OCI-LY7 (cell line): ENCODE results near the gene FAM13A. TPM values are rescaled to one million over a fixed set of nuclear protein-coding genes. Genes with fewer than 3 reads are reported as not detected.

Source experiments
- BruUV-seq: library from RNA; stranded (reverse); fragments of 400-500 nt; replicated peaks from 2 replicates; lab custom pipeline; 2021; lab: Mats Ljungman, UMichigan
- CTCF ChIA-PET: fragments of 300-600 bp; sonication (Branson Sonifier 250); formaldehyde crosslinking; loops from one replicate; lab custom pipeline; 2022; ENCODE audit warnings: antibody characterized with exemption; ENCODE audit not compliant: unreplicated experiment; lab: Charles Lee
- POLR2A ChIA-PET: fragments of 300-600 bp; sonication (Branson Sonifier 250); formaldehyde crosslinking; loops from one replicate; lab custom pipeline; 2022; ENCODE audit warnings: antibody characterized with exemption; lab: Charles Lee
- DNase-seq: peaks from one replicate; pipeline ENCODE4 v3.0.0-alpha.2; 2015; ENCODE audit warnings: low spot score
- H2AFZ ChIP-seq: fragments of 200-600 bp; sonication (generic), shearing (Covaris generic); 2 replicates; pipeline ENCODE4 v1.6.1; 2014; ENCODE audit warnings: mild to moderate bottlenecking, antibody characterized with exemption, low read length, moderate library complexity
- H3K27ac ChIP-seq: fragments of 200-600 bp; sonication (generic); 2 replicates; pipeline ENCODE4 v1.5.1; 2014; ENCODE audit warnings: mixed run types, low read depth, mild to moderate bottlenecking, moderate library complexity, low read length, inconsistent platforms; ENCODE audit not compliant: poor library complexity, severe bottlenecking
- H3K36me3 ChIP-seq: fragments of 200-600 bp; sonication (generic); 2 replicates; pipeline ENCODE4 v1.6.1; 2014; ENCODE audit warnings: mild to moderate bottlenecking, antibody characterized with exemption, low read length, moderate library complexity, mixed read lengths; ENCODE audit not compliant: insufficient read depth
- H3K4me1 ChIP-seq: fragments of 200-600 bp; sonication (generic); 2 replicates; pipeline ENCODE4 v1.5.1; 2014; ENCODE audit warnings: mild to moderate bottlenecking, low read length; ENCODE audit not compliant: insufficient read depth, poor library complexity, severe bottlenecking
- H3K4me2 ChIP-seq: fragments of 200-600 bp; sonication (generic); 2 replicates; pipeline ENCODE4 v1.6.1; 2014; ENCODE audit warnings: mild to moderate bottlenecking, low read length
- H3K4me3 ChIP-seq: fragments of 200-600 bp; sonication (generic); 2 replicates; pipeline ENCODE4 v1.5.1; 2014; ENCODE audit warnings: mild to moderate bottlenecking, low read depth, low read length; ENCODE audit not compliant: poor library complexity, severe bottlenecking
- H3K79me2 ChIP-seq: fragments of 200-600 bp; sonication (generic); 2 replicates; pipeline ENCODE4 v1.6.1; 2016; ENCODE audit warnings: low read depth, mild to moderate bottlenecking, low read length, moderate library complexity, mixed read lengths; ENCODE audit not compliant: insufficient read depth
- H3K9me2 ChIP-seq: fragments of 200-600 bp; sonication (generic); 2 replicates; pipeline ENCODE4 v1.6.1; 2016; ENCODE audit warnings: mild to moderate bottlenecking, low read length, mixed read lengths; ENCODE audit not compliant: insufficient read depth
- H3K9me3 ChIP-seq: fragments of 200-600 bp; sonication (generic); 2 replicates; pipeline ENCODE4 v1.6.1; 2014; ENCODE audit warnings: mild to moderate bottlenecking, mixed run types, low read length, mixed read lengths
- H4K20me1 ChIP-seq: fragments of 200-600 bp; sonication (generic); 2 replicates; pipeline ENCODE4 v1.6.1; 2014; ENCODE audit warnings: mild to moderate bottlenecking, antibody characterized with exemption, low read length, moderate library complexity, mixed read lengths; ENCODE audit not compliant: insufficient read depth
- CTCF ChIP-seq: fragments of 200-600 bp; sonication (generic); conservative IDR thresholded peaks from 2 replicates; pipeline ENCODE4 v1.5.1; 2014; ENCODE audit warnings: mild to moderate bottlenecking, antibody characterized with exemption, low read length, moderate library complexity, mixed read lengths
- EZH2phosphoT487 ChIP-seq: fragments of 200-600 bp; sonication (generic); IDR thresholded peaks from 2 replicates; pipeline ENCODE4 v1.6.1; 2018; ENCODE audit warnings: low read depth, borderline replicate concordance, mild to moderate bottlenecking, mixed run types, antibody characterized with exemption, low read length, moderate library complexity, mixed read lengths
- intact Hi-C: fragments of 100-400 bp; cut with micrococcal nuclease; formaldehyde crosslinking; loops from one replicate; pipeline ENCODE4 v1.10.0; 2022; ENCODE audit not compliant: unreplicated experiment
- total RNA-seq, 2 experiments: library from RNA; depleted of rRNA in 1 of 2; stranded (reverse); fragments of >200 nt in 1 of 2; shearing (Covaris generic) in 1 of 2; gene quantifications; 2 replicates each; pipeline ENCODE4 v1.2.3, GENCODE V29; 2014 to 2022

The FAM13A gene
- total RNA-seq, 2 experiments from 2014 or later: not detected

- ChIA-PET POLR2A (no interaction called here), CTCF (no interaction called here)
- Histone ChIP-seq H3K27ac (no peak overlapping the region), H3K4me3 (no peak overlapping the region), H2AFZ (no peak overlapping the region), H3K4me1 (no peaks in the 10 kb centered on the region), H4K20me1 (no peaks in the 10 kb centered on the region), H3K36me3 (no peaks in the 10 kb centered on the region), H3K9me2 (no peaks in the 10 kb centered on the region), H3K4me2 (no peak overlapping the region), H3K9me3 (no peaks in the 10 kb centered on the region), H3K79me2 (no peaks in the 10 kb centered on the region)
- DNase-seq: no peak
- BruUV-seq: no TSS peak
- intact Hi-C loops: no loop called here
- TF ChIP-seq EZH2phosphoT487 (no peak), CTCF (no peak)
Observed at GRCh38 chr4:88761861-88762523, 295.0 kb downstream of the FAM13A start.

GRCh38 chr4:88761342-88761741 lies 295.6 kb downstream of the FAM13A start:
- intact Hi-C loops: no loop called here
- Histone ChIP-seq H3K4me3 (no peak overlapping the region), H3K79me2 (no peaks in the 10 kb centered on the region), H3K27ac (no peak overlapping the region), H3K4me1 (no peaks in the 10 kb centered on the region), H3K9me3 (no peaks in the 10 kb centered on the region), H2AFZ (no peak overlapping the region), H3K4me2 (no peak overlapping the region), H3K9me2 (no peaks in the 10 kb centered on the region), H3K36me3 (no peaks in the 10 kb centered on the region), H4K20me1 (no peaks in the 10 kb centered on the region)
- no peak for TF ChIP-seq CTCF
- no peak for TF ChIP-seq EZH2phosphoT487
- no peak for DNase-seq
- POLR2A ChIA-PET: no interaction called here
- BruUV-seq: no TSS peak
- CTCF ChIA-PET: no interaction called here

GRCh38 chr4:88759895-88760290 lies 297.1 kb downstream of the FAM13A start:
- no peak overlapping the region for H3K27ac ChIP-seq
- H3K9me2 ChIP-seq: no peaks in the 10 kb centered on the region
- ChIA-PET CTCF (no interaction called here), POLR2A (interaction anchor here (1.3 kb wide), 1 partner anchor 11 kb away, joined by 4 read pairs; no protein-coding TSS in a partner anchor)
- no peaks in the 10 kb centered on the region for H4K20me1 ChIP-seq
- no peaks in the 10 kb centered on the region for H3K79me2 ChIP-seq
- no peak overlapping the region for H2AFZ ChIP-seq
- H3K36me3 ChIP-seq: no peaks in the 10 kb centered on the region
- no peaks in the 10 kb centered on the region for H3K4me1 ChIP-seq
- DNase-seq: no peak
- intact Hi-C loops: no loop called here
- no peak overlapping the region for H3K4me2 ChIP-seq
- no peak overlapping the region for H3K4me3 ChIP-seq
- no TSS peak for BruUV-seq
- no peaks in the 10 kb centered on the region for H3K9me3 ChIP-seq
- TF ChIP-seq EZH2phosphoT487 (no peak), CTCF (no peak)
